Stimulated activated CD4-positive, alpha-beta T cell treated with anti-CD3 and anti-CD28 coated beads, TNF-alpha, amount 100 ng/mL, for 24 hours (primary cell): Measurements from ENCODE around the gene CD79B.
"Not testable (repeated sequence)": the region's sequence is repeated elsewhere in the genome, so short reads cannot be mapped to it uniquely, and the experiment has no call there.

Experiments
- DNase-seq, 3 experiments: peaks; one replicate each; pipeline ENCODE4 v3.0.0-alpha.2; 2020; ENCODE audit warnings: low read depth in 3 of 3

CD79B gene

GRCh38 chr17:63911041-63911635 is 21.0 kb downstream of the CD79B start, which contains the start of gene CSHL1:
Gene CSHL1 (minus strand): TSS chr17:63911258. CDS start chr17:63911196, 62 bp downstream.
- no peak for DNase-seq

DNA sequence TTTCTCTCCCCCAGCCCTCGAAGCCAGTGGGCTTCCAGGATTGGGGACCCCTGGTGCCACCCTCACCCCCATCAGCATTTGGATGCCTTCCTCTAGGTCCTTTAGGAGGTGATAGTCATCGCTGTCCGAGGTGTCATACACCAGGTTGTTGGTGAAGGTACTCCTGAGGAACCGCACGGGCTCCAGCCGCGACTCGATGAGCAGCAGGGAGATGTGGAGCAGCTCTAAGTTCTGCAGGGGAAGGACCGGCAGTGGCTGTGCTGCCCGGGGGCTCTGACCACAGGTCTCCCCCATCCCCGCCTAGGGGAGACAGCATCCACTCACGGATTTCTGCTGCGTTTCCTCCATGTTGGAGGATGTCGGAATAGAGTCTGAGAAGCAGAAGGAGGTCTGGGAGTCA is 22.0 kb downstream of the CD79B start:
- DNase-seq = no peak

- DNase-seq = not testable (repeated sequence)
These were observed 22.5 kb downstream of the CD79B start for GRCh38 chr17:63909586-63909985.

- DNase-seq = peak in 1 of 3 experiments; percentile 16
These were observed 24.9 kb downstream of the CD79B start for GRCh38 chr17:63907161-63907778.

DNA sequence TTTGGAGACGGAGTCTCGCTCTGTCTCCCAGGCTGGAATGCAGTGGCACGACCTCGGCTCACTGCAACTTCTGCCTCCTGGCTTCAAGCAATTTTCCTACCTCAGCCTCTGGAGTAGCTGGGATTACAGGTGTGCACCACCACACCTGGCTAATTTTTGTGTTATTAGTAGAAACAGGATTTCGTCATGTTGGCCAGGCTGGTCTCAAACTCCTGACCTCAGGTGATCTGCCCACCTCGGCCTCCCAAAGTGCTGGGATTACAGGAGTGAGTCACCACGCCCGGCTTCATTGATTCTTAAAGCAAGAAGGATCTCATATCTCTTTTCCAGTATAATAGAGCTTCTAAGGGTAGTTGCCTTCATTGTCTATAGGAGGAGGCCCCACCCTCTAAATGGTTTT is 27.3 kb downstream of the CD79B start:
- DNase-seq = not testable (repeated sequence)

GRCh38 chr17:63903787-63904201 is 28.3 kb downstream of the CD79B start:
- peak in 1 of 3 experiments; percentile 15 for DNase-seq

DNA sequence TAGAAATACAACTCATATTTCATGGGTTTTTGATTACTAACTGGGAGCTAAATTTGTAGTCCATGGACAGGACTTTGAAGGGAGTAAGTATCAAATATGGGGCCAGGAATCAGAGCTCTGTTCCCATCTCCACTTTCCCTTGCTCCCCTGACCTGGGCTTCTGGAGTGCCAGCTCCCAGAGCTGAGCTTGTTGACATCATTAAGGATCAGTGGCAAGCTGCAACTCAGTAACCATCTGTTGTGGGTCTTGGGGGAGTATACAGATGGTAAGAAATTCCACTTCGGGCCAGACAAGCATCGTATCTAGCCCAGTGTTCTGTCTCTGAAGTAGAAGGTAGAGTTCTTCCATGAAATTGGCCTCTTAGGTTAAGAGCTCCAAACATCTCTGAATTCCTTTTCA is 30.2 kb downstream of the CD79B start:
- DNase-seq = not testable (repeated sequence)

GRCh38 chr17:63898899-63899798 is 33.0 kb downstream of the CD79B start:
- peak in 1 of 3 experiments; percentile 12 for DNase-seq

DNA sequence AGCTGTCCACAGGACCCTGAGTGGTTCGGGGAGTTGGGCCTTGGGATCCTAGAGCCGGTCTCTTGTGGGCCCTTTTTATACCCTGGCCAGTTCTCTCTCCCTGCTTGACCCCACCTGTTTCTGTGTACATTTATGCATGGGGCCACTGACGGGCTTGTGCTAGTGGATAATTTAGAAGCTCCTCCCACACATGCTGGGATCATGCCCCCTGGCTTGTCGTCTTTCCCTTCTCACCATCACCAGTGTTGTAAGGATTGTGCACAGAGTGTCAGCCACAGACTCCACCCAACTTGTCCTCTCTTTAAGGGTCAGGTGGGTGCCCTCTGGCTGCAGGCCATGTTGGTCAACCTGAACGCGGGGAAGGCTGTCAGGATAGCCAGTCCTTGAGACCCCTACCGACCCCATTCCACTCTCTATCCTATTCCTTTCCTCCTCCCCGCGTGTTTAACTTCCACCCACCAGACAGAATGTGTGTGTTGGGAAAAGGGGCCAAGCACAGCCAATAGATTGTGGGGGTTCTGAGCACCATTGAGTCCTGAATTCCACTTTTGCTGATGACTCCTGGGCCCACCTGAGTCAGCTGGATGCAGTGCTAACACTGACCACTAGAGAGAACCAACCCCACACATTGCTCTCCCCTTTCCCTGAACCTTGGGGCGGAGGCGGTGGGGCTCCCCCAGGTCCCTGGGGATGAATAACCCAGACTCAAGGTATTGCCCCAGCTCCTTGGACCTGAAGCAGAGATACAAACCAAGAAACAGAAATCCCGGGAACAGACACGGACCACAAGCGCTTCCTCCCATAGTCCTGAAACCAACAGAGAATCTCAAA is 35.4 kb downstream of the CD79B start, which contains the start of gene CSH1:
Gene CSH1, minus strand, starts transcription at position 51 of the 831 bp plus-strand sequence. CDS start 63 bp downstream, outside the sequence.
- DNase-seq = not testable (repeated sequence)

GRCh38 chr17:63894821-63895220 is 37.3 kb downstream of the CD79B start:
- DNase-seq = not testable (repeated sequence)

DNA sequence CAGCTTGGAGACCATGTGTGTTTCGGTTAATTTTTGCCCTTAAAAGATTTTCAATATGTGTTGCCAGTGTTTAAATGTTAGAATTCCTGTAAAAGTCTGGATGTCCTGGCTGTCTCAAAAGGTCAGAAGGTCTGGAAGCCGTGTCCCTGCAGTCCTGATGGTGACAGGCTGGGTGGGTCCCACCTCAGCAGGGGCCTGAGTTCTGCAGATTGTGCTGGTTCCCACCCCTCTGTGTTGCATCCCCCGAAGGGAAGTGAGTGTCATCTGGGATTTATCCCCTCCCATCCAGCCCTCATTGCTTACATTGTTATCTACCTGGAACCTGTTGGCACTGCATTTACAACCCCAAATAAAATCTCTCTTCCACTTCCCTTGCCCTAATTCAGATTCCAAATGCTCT is 38.1 kb downstream of the CD79B start:
- DNase-seq = not testable (repeated sequence)

DNA sequence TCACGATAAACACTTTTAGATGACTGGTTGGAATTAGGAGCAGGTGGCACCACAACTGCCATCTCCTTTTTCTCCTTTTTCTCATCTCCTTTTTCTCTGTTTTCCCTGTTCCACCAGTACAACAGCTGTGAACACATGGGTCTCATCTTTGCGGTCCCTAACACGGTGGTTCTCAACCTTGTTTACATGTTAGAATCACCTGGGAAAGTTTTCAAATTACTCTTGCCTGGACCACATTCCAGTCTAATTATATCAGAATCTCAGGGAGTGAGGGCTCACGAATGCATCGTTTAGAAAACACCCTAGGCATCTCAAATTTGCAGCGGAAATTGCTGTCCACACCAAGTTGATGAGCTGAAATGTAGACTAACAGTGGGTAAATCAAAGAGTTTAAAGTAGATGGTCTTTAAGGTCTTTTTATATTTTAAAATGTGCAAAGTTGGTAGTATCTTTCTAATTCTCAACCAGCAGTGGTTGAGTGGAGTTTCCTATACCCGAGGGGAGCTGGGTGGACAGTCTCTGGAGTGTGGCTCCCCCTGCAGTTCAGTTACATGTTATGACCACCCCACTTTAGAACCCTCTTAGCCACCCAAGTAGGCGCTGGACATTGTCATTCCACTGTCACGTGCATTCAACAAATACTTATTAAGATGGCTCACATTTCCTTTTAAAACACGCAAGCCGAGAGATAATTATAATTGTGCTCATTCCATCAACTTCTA is 39.7 kb downstream of the CD79B start:
- DNase-seq = not testable (repeated sequence)

GRCh38 chr17:63889026-63889848 is 42.9 kb downstream of the CD79B start:
- not testable (repeated sequence) for DNase-seq

DNA sequence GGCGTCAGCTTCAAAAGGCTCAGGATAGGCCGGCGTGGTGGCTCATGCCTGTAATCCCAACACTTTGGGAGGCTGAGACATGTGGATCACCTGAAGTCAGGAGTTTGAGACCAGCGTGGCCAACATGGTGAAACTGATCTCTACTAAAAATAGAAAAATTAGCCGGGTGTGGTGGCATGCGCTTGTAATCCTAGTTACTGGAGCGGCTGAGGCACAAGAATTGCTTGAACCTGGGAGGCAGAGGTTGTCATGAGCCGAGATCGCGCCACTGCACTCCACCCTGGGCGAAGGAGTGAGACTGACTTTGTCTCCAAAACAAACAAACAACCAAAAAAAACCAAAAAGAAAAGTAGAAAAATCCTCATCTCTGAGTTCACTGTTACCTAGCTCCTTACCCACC is 47.0 kb downstream of the CD79B start:
- not testable (repeated sequence) for DNase-seq

- DNase-seq = not testable (repeated sequence)
These were observed 49.5 kb downstream of the CD79B start for GRCh38 chr17:63882626-63883126.

DNA sequence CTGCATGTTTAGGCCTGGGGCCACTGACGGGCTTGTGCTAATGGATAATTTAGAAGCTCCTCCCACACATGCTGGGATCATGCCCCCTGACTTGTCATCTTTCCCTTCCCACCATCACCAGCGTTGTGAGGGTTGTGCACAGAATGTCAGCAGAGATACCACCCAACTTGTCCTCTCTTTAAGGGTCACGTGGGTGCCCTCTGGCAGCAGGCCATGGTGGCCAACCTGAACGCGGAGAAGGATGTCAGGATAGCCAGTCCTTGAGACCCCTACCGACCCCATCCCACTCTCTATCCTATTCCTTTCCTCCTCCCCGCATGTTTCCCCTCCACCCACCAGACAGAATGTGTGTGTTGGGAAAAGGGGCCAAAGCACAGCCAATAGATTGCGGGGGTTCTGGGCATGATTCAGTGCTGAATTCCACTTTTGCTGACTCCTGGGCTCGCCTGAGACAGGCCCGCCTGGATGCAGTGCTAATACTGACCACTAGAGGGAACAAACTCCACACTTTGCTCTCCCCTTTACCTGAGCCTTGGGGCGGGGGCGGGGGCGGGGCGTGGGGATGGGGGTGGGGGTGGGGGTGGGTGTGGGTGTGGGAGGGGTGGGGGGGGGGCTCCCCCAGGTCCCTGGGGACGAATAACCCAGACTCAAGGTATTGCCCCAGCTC is 50.1 kb downstream of the CD79B start, which contains the start of gene GH2:
Gene GH2, minus strand, starts transcription at position 10 of the 667 bp plus-strand sequence. CDS start 143 bp downstream, outside the sequence.
- peak; percentile 31 to 55 (median 37) for DNase-seq

- not testable (repeated sequence) for DNase-seq
These were observed 50.8 kb downstream of the CD79B start for GRCh38 chr17:63881337-63881736.

- no peak for DNase-seq
These were observed 51.4 kb downstream of the CD79B start for GRCh38 chr17:63880706-63881105.
